Measurements from ENCODE around the gene CASK. TPM values are rescaled to one million over a fixed set of nuclear protein-coding genes. Genes with fewer than 3 reads are reported as not detected.

CASK gene
- total RNA-seq, 2 experiments from 2014 or later = 18.2 to 20.2 TPM

DNA sequence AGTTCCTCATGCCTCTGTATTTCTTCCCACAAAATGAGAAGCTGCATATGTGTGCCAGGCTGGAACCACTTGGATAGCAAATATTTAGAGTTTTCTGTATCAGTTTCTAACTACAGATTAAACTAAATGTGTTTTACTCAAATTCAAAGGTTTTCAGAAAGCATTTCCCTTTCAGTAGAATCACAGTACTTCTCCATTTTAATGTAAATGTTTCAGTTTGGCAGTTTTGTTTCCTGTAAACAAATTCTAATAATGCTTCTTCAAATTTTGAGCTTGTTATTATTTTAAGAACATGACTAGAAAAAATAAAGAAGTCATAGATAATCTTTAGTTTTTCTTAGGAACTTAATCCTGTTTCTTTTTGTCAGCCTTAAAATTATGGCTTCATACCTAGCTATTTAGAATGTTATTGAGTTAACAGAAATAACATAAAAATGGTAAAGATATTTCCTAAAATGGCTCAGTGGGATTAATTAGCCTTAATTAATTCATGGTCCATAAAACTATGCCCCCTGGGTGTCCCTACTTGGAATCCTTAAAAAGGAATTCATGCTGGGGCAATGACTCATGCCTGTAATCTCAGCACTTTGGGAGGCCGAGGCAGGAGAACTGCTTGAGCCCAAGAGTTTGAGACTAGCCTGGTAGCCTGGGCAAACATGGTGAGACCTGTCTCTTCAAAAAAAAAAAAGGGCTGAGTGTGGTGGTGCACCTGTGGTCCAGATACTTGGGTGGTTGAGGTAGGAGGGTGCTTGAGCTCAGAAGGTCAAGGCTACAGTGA lies 318.4 kb downstream of the CASK start:
- no peak overlapping the region for H3K27ac Mint-ChIP-seq
- TF ChIP-seq, protein P1, sequence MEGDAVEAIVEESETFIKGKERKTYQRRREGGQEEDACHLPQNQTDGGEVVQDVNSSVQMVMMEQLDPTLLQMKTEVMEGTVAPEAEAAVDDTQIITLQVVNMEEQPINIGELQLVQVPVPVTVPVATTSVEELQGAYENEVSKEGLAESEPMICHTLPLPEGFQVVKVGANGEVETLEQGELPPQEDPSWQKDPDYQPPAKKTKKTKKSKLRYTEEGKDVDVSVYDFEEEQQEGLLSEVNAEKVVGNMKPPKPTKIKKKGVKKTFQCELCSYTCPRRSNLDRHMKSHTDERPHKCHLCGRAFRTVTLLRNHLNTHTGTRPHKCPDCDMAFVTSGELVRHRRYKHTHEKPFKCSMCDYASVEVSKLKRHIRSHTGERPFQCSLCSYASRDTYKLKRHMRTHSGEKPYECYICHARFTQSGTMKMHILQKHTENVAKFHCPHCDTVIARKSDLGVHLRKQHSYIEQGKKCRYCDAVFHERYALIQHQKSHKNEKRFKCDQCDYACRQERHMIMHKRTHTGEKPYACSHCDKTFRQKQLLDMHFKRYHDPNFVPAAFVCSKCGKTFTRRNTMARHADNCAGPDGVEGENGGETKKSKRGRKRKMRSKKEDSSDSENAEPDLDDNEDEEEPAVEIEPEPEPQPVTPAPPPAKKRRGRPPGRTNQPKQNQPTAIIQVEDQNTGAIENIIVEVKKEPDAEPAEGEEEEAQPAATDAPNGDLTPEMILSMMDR (IDR thresholded peaks at IDR 0.05) = no peak
- H3K4me3 Mint-ChIP-seq = no peak overlapping the region
- intact Hi-C loops (cut with micrococcal nuclease) = no loop called here
- H3K9me3 Mint-ChIP-seq = no peaks in the 10 kb centered on the region
- ChIA-PET CTCF (interaction anchor here (1.6 kb wide), 1 partner anchor 9 kb away, joined by 3 read pairs; no protein-coding TSS in a partner anchor), POLR2A (no interaction called here)
- ATAC-seq (no peak), DNase-seq (no peak)
- peaks cover 12% of the 10 kb centered on the region for H3K36me3 Mint-ChIP-seq (ENCODE audit: low read depth)
- no peaks in the 10 kb centered on the region for H3K27me3 Mint-ChIP-seq
- H3K4me1 Mint-ChIP-seq (ENCODE audit: low read depth) = peaks cover 4% of the 10 kb centered on the region

DNA sequence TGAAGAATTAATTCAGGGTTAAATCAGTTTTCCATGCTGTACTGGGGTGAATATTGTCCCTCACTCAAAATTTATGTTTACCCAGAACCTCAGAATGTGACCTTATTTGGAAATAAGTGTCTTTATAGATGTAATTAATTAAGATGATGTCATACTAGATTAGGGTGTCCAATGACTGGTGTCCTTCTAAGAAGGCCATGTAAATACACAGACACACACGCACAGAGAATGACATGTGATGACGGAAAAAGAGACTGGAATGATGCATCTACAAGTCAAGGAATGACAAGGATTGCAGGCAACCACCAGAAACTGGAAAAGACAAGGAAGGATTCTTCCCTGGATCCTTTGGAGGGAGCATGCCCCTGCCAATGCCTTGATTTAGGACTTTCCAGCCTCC lies 319.2 kb downstream of the CASK start:
- Mint-ChIP-seq H3K4me3 (no peak overlapping the region), H3K9me3 (no peaks in the 10 kb centered on the region), H3K36me3 (ENCODE audit: low read depth) (peaks cover 12% of the 10 kb centered on the region), H3K27ac (no peak overlapping the region), H3K4me1 (ENCODE audit: low read depth) (peaks cover 4% of the 10 kb centered on the region), H3K27me3 (no peaks in the 10 kb centered on the region)
- ChIA-PET CTCF (interaction anchor here (1.6 kb wide), 1 partner anchor 10 kb away, joined by 3 read pairs; no protein-coding TSS in a partner anchor), POLR2A (no interaction called here)
- TF ChIP-seq, protein P1 (IDR thresholded peaks at IDR 0.05) = no peak
- ATAC-seq (no peak), DNase-seq (no peak)
- intact Hi-C loops (cut with micrococcal nuclease) = no loop called here

DNA sequence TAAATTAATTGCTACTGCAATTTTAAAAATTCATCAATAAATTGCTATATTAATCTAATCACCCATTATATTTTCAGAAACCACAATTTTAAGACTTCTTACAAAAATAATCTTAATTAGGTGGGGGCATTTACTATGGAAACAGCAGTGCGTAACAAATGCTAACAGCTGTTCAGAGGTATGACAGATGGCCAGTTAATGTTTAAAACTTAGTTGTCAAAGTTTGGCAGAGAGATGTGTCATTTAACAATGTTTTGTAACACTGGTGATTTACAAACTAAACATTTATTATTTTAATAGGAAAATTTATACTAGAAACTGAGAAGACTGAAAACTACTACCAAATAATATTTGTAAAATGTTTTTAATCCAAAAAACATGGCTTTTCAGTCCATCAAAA lies 319.8 kb downstream of the CASK start:
- intact Hi-C loops (cut with micrococcal nuclease) = no loop called here
- DNase-seq = no peak
- H3K4me3 Mint-ChIP-seq = no peak overlapping the region
- CTCF ChIA-PET = interaction anchor here (1.6 kb wide), 1 partner anchor 11 kb away, joined by 3 read pairs; no protein-coding TSS in a partner anchor
- H3K36me3 Mint-ChIP-seq (ENCODE audit: low read depth) = peaks cover 12% of the 10 kb centered on the region
- no peaks in the 10 kb centered on the region for H3K27me3 Mint-ChIP-seq
- no peak for ATAC-seq
- H3K27ac Mint-ChIP-seq = no peak overlapping the region
- POLR2A ChIA-PET = no interaction called here
- no peaks in the 10 kb centered on the region for H3K9me3 Mint-ChIP-seq
- H3K4me1 Mint-ChIP-seq (ENCODE audit: low read depth) = peaks cover 4% of the 10 kb centered on the region
- TF ChIP-seq, protein P1 (IDR thresholded peaks at IDR 0.05) = no peak

DNA sequence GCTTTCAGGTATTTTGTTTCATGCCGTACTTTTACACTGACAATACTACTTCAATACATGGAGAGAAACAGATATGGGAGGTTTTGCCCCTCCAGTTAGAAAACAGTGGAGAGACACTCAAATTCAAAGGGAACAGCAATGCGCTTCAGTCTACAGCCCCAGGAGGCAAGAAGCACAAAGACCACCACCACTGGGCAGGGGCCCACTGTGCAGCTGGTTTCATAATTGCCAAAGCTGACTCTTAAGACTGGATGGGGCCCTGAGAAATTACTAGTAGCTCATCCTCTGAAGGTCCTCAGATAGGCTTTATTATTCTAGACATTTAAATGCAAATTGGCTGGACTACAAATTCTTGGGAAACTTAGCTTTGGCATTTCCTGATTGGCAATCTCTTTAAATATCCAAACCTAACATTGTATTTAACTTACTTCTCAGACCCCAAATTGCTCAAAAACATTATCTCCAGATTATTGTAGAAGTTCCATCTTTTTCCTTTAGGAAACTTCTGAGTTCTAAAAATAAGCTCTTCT lies 320.5 kb downstream of the CASK start:
- Mint-ChIP-seq H3K36me3 (ENCODE audit: low read depth) (peaks cover 8% of the 10 kb centered on the region), H3K9me3 (no peaks in the 10 kb centered on the region), H3K4me1 (ENCODE audit: low read depth) (peaks cover 2% of the 10 kb centered on the region), H3K4me3 (no peak overlapping the region), H3K27ac (no peak overlapping the region), H3K27me3 (no peaks in the 10 kb centered on the region)
- CTCF ChIA-PET = no interaction called here
- intact Hi-C loops (cut with micrococcal nuclease) = no loop called here
- POLR2A ChIA-PET = no interaction called here
- ATAC-seq = no peak
- TF ChIP-seq, protein P1 (IDR thresholded peaks at IDR 0.05) = no peak
- no peak for DNase-seq

DNA sequence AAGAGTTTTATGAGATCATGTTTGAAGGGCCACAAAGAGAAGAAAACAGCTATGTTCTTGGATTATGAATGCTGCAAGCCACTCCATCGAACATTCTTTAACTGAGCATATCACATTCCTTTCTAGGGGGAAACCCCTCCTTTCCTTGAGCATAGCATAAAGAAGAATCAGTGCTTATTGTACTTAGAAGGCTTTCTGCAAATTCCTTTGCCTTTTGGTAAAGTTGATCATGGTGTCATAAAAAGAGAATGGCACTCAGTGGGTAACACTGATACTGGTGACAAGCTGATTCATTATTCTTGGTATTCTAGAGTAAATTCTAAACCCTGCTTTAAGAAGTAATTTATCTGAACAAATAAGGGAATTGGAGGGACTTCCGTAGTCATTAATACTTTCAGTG lies 323.1 kb downstream of the CASK start:
- H3K27me3 Mint-ChIP-seq = no peaks in the 10 kb centered on the region
- H3K27ac Mint-ChIP-seq = no peak overlapping the region
- no peak overlapping the region for H3K4me3 Mint-ChIP-seq
- intact Hi-C loops (cut with micrococcal nuclease) = no loop called here
- H3K9me3 Mint-ChIP-seq = no peaks in the 10 kb centered on the region
- CTCF ChIA-PET = no interaction called here
- H3K36me3 Mint-ChIP-seq (ENCODE audit: low read depth) = peaks cover 4% of the 10 kb centered on the region
- POLR2A ChIA-PET = no interaction called here
- TF ChIP-seq, protein P1 (IDR thresholded peaks at IDR 0.05) = no peak
- DNase-seq (no peak), ATAC-seq (no peak)
- peaks cover 14% of the 10 kb centered on the region for H3K4me1 Mint-ChIP-seq (ENCODE audit: low read depth)

All from activated CD8-positive, alpha-beta T cell treated with anti-CD3 and anti-CD28 coated beads for 36 hours (primary cell).